HEK293 (cell line): ENCODE results near the gene CNGB1.

ENCODE experiments used
- CTCF ChIA-PET: fragments of 350-600 bp; formaldehyde crosslinking; extraction: SDS; loops from one replicate; lab custom pipeline; 2021; ENCODE audit warnings: antibody characterized with exemption; lab: Yijun Ruan, JAX
- POLR2A ChIA-PET: fragments of 300-600 bp; formaldehyde crosslinking; extraction: SDS; loops from one replicate; lab custom pipeline; 2020; ENCODE audit warnings: antibody characterized with exemption, inconsistent platforms; lab: Yijun Ruan, JAX
- H3K27ac ChIP-seq: fragments of 200-500 bp; sonication (Bioruptor generic); 2 replicates; pipeline ENCODE4 v1.5.1; 2014; ENCODE audit warnings: low read depth, low read length, control low read depth, inconsistent platforms; ENCODE audit errors: extremely low read depth
- H3K36me3 ChIP-seq, 2 experiments: fragments of 200-500 bp in 1 of 2; sonication (Bioruptor generic) in 1 of 2; 1 replicate in 1 of 2; 2 replicates in 1 of 2; pipeline ENCODE4 v1.5.1; 2014 to 2017; ENCODE audit warnings: inconsistent platforms in 2 of 2, low read length in 2 of 2; ENCODE audit not compliant: control insufficient read depth in 2 of 2, insufficient read depth in 1 of 2
- H3K4me1 ChIP-seq: fragments of 200-500 bp; sonication (Bioruptor generic); 2 replicates; pipeline ENCODE4 v1.5.1; 2014; ENCODE audit warnings: mild to moderate bottlenecking, low read length, inconsistent platforms; ENCODE audit not compliant: control insufficient read depth, insufficient read depth
- H3K4me3 ChIP-seq: 2 replicates; pipeline ENCODE4 v1.5.1; 2011; ENCODE audit warnings: low read depth, mild to moderate bottlenecking, control low read depth, low read length, moderate library complexity
- H3K9me3 ChIP-seq: fragments of 200-500 bp; sonication (Bioruptor generic); 2 replicates; pipeline ENCODE4 v1.5.1; 2014; ENCODE audit warnings: low read depth, low read length, inconsistent platforms; ENCODE audit not compliant: control insufficient read depth, insufficient read depth
- EGR2 ChIP-seq: fragments of 450-650 bp; formaldehyde crosslinking; IDR thresholded peaks from 2 replicates; pipeline ENCODE4 v1.5.1; 2016; ENCODE audit warnings: low read depth, missing biosample characterization, missing genetic modification characterization
- HOXC10 ChIP-seq: sonication (generic); formaldehyde crosslinking; IDR thresholded peaks from 2 replicates; pipeline ENCODE4 v1.8.1; 2023; ENCODE audit warnings: mild to moderate bottlenecking, missing genetic modification reagents
- KLF16 ChIP-seq: fragments of 450-650 bp; formaldehyde crosslinking; IDR thresholded peaks from 2 replicates; pipeline ENCODE4 v1.5.1; 2017; ENCODE audit warnings: missing biosample characterization, missing genetic modification characterization
- SCRT2 ChIP-seq: fragments of 450-650 bp; formaldehyde crosslinking; IDR thresholded peaks from 2 replicates; pipeline ENCODE4 v1.5.1; 2016; ENCODE audit warnings: missing biosample characterization, missing genetic modification characterization
- SP2 ChIP-seq: fragments of 450-650 bp; formaldehyde crosslinking; IDR thresholded peaks from 2 replicates; pipeline ENCODE4 v1.5.1; 2016; ENCODE audit warnings: missing biosample characterization, missing genetic modification characterization
- ZFHX2 ChIP-seq: fragments of 450-650 bp; formaldehyde crosslinking; conservative IDR thresholded peaks from 2 replicates; pipeline ENCODE4 v1.5.1; 2016; ENCODE audit warnings: missing biosample characterization, missing genetic modification characterization
- ZFP41 ChIP-seq: fragments of 450-650 bp; formaldehyde crosslinking; IDR thresholded peaks from 2 replicates; pipeline ENCODE4 v1.5.1; 2016; ENCODE audit warnings: missing biosample characterization, missing genetic modification characterization, borderline replicate concordance
- ZNF132 ChIP-seq: fragments of 450-650 bp; formaldehyde crosslinking; IDR thresholded peaks from 2 replicates; pipeline ENCODE4 v1.5.1; 2017; ENCODE audit warnings: missing biosample characterization, missing genetic modification characterization, borderline replicate concordance
- ZNF140 ChIP-seq: fragments of 450-650 bp; formaldehyde crosslinking; IDR thresholded peaks from 2 replicates; pipeline ENCODE4 v1.5.1; 2016; ENCODE audit warnings: missing biosample characterization, missing genetic modification characterization
- ZNF214 ChIP-seq: fragments of 450-650 bp; formaldehyde crosslinking; IDR thresholded peaks from 2 replicates; pipeline ENCODE4 v1.5.1; 2017; ENCODE audit warnings: missing biosample characterization, mild to moderate bottlenecking, missing genetic modification characterization, borderline replicate concordance
- ZNF302 ChIP-seq: fragments of 450-650 bp; formaldehyde crosslinking; IDR thresholded peaks from 2 replicates; pipeline ENCODE4 v1.5.1; 2016; ENCODE audit warnings: missing biosample characterization, missing genetic modification characterization, low read depth
- ZNF571 ChIP-seq: fragments of 450-650 bp; formaldehyde crosslinking; IDR thresholded peaks from 2 replicates; pipeline ENCODE4 v1.5.0; 2017; ENCODE audit warnings: missing biosample characterization, missing genetic modification characterization
- ZSCAN23 ChIP-seq: fragments of 450-650 bp; formaldehyde crosslinking; IDR thresholded peaks from 2 replicates; pipeline ENCODE4 v1.5.1; 2016; ENCODE audit warnings: missing biosample characterization, missing genetic modification characterization
- ZXDB ChIP-seq: fragments of 450-650 bp; formaldehyde crosslinking; IDR thresholded peaks from 2 replicates; pipeline ENCODE4 v1.5.1; 2016; ENCODE audit warnings: missing biosample characterization, missing genetic modification characterization
- TF ChIP-seq, protein P1 (sequence below): fragments of 450-650 bp; formaldehyde crosslinking; IDR thresholded peaks from 2 replicates; pipeline ENCODE4 v1.5.1; 2017; ENCODE audit warnings: missing biosample characterization, missing genetic modification characterization
- TF ChIP-seq, protein P2 (sequence below): fragments of 450-650 bp; formaldehyde crosslinking; IDR thresholded peaks from 2 replicates; pipeline ENCODE4 v1.5.1; 2016; ENCODE audit warnings: missing biosample characterization, missing genetic modification characterization

CNGB1 gene

DNA sequence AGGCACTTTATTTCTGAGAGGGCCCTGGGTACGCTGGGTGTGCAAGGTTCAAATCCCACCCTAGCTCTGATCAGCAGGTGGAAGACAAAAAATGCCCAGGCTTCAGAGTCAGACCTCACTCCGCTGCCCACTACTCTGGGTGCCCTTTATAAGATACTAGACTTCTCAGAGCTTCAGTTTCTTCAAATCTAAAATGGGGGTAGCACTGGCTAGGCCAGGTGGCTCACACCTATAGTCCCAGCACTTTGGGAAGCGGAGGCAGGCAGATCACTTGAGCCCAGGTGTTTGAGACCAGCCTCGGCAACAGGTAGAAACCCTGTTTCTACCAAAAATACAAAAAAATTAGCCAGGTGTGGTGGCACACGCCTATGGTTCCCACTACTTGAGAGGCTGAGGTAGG lies 32.0 kb upstream of the CNGB1 start:
- H3K36me3 ChIP-seq = peaks cover 0 to 45% of the 10 kb centered on the region in 2 experiments; a peak in 2 of 3 replicates

DNA sequence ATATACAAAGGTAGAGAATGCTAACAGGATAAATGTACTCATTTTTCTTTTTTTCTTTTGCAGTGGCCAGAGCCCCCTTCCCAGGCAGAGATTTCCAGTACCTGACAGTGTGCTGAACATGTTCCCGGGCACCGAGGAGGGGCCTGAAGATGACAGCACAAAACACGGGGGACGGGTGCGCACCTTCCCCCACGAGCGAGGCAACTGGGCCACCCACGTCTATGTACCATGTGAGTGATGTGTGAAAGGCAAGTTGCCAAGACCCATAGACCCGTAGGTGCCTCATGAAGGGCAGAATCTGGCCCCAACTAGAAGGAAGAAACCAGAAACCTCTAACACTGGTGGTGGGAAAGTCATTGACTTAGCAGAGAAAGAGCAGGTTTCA lies 31.5 kb upstream of the CNGB1 start:
- Histone ChIP-seq H3K36me3 (peaks cover 0 to 50% of the 10 kb centered on the region in 2 experiments; a peak in 2 of 3 replicates), H3K4me3 (no peak overlapping the region), H3K4me1 (no peaks in the 10 kb centered on the region), H3K9me3 (no peaks in the 10 kb centered on the region), H3K27ac (no peak overlapping the region)
- CTCF ChIA-PET = interaction anchor here (0.6 to 2.6 kb wide), 4 partner anchors 30 to 261 kb away, joined by 3 to 7 read pairs (median 4); no protein-coding TSS in a partner anchor
- POLR2A ChIA-PET = interaction anchor here (1.8 kb wide), 1 partner anchor 119 kb away, joined by 10 read pairs; no protein-coding TSS in a partner anchor
- TF ChIP-seq ZFP41 (tag by site-specific recombination) = no peak
- no peak for TF ChIP-seq ZNF140 (tag by site-specific recombination)
- TF ChIP-seq ZFHX2 (tag by site-specific recombination) = 0 out of 2 replicates have a peak, but pooled peaks have one; percentile 13
- no peak for TF ChIP-seq ZNF132 (tag by site-specific recombination)
- peak; percentile 38; the same call in 1 of the 2 replicates for TF ChIP-seq EGR2
- no peak for TF ChIP-seq ZNF302 (tag by site-specific recombination)
- no peak for TF ChIP-seq ZXDB (tag by site-specific recombination)
- TF ChIP-seq, protein P1, sequence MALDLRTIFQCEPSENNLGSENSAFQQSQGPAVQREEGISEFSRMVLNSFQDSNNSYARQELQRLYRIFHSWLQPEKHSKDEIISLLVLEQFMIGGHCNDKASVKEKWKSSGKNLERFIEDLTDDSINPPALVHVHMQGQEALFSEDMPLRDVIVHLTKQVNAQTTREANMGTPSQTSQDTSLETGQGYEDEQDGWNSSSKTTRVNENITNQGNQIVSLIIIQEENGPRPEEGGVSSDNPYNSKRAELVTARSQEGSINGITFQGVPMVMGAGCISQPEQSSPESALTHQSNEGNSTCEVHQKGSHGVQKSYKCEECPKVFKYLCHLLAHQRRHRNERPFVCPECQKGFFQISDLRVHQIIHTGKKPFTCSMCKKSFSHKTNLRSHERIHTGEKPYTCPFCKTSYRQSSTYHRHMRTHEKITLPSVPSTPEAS = no peak
- no peak for TF ChIP-seq ZNF571 (tag by site-specific recombination)

More for the DNA sequence above, 32.0 kb upstream of the CNGB1 start:
- H3K4me1 ChIP-seq = no peaks in the 10 kb centered on the region
- TF ChIP-seq SCRT2 (tag by site-specific recombination) (0 out of 2 replicates have a peak, but pooled peaks have one; percentile 24), KLF16 (tag by site-specific recombination) (no peak)
- no peak overlapping the region for H3K4me3 ChIP-seq
- ChIA-PET CTCF (interaction anchor here (1.2 kb wide), 1 partner anchor 246 kb away, joined by 6 read pairs; no protein-coding TSS in a partner anchor), POLR2A (no interaction called here)
- H3K9me3 ChIP-seq = no peaks in the 10 kb centered on the region
- H3K27ac ChIP-seq = no peak overlapping the region

DNA sequence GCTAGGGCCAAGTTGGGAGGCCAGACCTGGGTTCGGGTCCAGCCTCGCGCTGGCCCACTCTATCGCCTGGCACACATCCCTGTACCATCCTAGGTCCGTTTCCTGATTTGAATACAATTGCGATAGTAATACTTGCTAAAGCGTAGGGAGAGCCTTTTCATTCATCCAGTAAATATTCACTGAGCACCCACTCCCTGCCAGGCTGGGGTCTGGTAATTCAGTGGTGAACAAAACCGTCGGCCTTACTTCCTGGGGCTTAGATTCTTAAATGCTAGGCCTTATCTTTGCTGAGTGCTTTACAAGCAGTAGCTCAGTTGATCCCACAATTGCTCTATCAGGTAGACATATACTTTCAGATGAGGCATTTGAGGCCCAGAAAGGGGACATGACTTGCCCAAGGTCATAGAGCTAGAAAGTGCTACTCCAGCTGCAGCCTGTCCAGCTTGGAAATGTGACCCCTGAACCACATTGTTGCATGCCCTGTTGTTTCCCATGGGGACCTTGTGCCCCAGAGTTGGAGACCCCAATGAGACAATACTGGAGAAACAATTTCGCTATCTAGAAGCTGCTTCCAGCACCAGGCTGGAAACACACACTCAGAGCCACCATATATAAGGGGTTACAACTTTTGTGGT lies 31.0 kb upstream of the CNGB1 start:
- TF ChIP-seq ZNF214 (tag by site-specific recombination) (no peak), ZNF132 (tag by site-specific recombination) (no peak), HOXC10 (CRISPR knock-in tag) (no peak), ZSCAN23 (tag by site-specific recombination) (no peak), SP2 (tag by site-specific recombination) (no peak)
- TF ChIP-seq, protein P2, sequence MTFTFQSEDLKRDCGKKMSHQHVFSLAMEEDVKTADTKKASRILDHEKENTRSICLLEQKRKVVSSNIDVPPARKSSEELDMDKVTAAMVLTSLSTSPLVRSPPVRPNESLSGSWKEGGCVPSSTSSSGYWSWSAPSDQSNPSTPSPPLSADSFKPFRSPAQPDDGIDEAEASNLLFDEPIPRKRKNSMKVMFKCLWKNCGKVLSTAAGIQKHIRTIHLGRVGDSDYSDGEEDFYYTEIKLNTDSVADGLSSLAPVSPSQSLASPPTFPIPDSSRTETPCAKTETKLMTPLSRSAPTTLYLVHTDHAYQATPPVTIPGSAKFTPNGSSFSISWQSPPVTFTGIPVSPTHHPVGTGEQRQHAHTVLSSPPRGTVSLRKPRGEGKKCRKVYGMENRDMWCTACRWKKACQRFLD (tag by site-specific recombination) = no peak
- H3K27ac ChIP-seq = no peak overlapping the region
- H3K4me1 ChIP-seq = no peaks in the 10 kb centered on the region
- ChIA-PET POLR2A (interaction anchor here (1.0 to 1.8 kb wide), 5 partner anchors 96 to 267 kb away, joined by 3 to 10 read pairs (median 7); partner anchors contain the start of gene CFAP20), CTCF (interaction anchor here (0.6 to 3.6 kb wide), 6 partner anchors 30 to 261 kb away, joined by 3 to 22 read pairs (median 5); no protein-coding TSS in a partner anchor)
- H3K36me3 ChIP-seq = peaks cover 0 to 50% of the 10 kb centered on the region in 2 experiments; a peak in 2 of 3 replicates
- H3K9me3 ChIP-seq = no peaks in the 10 kb centered on the region
- peak overlapping the region; percentile 77 for H3K4me3 ChIP-seq
